ENCODE data around the gene TRIM29. TPM values are rescaled to one million over a fixed set of nuclear protein-coding genes. Genes with fewer than 3 reads are reported as not detected.

Gene TRIM29
- total RNA-seq, 1 donor from 2014 or later = 56.7 TPM

DNA sequence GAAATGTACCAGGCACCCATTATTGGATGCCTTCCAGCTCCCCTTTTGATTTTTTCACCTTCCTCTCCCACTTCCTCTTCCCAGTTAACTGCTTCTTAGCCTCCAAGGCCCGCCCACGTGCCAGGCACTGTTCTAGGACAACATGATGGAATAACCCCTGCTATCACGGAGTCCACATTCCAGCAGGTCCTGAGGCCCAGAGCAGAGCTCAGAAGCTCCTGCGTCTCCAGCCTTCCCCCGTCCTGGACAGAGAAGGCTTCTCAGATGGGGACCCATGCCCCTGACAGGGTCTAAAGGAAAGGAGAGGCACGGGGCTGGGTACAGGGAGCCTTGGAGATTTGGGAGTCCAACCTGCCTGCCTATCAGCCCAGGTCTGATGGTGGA is 29.1 kb downstream of the TRIM29 start:
- Mint-ChIP-seq H3K4me1 (ENCODE audit: unreplicated experiment) (no peaks in the 10 kb centered on the region), H3K4me3 (no peak overlapping the region), H3K27ac (peak overlapping the region; percentile 73), H3K9me3 (no peaks in the 10 kb centered on the region), H3K27me3 (peaks cover 30% of the 10 kb centered on the region), H3K36me3 (no peaks in the 10 kb centered on the region)
- TF ChIP-seq, protein P1, sequence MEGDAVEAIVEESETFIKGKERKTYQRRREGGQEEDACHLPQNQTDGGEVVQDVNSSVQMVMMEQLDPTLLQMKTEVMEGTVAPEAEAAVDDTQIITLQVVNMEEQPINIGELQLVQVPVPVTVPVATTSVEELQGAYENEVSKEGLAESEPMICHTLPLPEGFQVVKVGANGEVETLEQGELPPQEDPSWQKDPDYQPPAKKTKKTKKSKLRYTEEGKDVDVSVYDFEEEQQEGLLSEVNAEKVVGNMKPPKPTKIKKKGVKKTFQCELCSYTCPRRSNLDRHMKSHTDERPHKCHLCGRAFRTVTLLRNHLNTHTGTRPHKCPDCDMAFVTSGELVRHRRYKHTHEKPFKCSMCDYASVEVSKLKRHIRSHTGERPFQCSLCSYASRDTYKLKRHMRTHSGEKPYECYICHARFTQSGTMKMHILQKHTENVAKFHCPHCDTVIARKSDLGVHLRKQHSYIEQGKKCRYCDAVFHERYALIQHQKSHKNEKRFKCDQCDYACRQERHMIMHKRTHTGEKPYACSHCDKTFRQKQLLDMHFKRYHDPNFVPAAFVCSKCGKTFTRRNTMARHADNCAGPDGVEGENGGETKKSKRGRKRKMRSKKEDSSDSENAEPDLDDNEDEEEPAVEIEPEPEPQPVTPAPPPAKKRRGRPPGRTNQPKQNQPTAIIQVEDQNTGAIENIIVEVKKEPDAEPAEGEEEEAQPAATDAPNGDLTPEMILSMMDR (conservative IDR thresholded peaks at IDR 0.05) = no peak
- DNase-seq (ENCODE audit: extremely low spot score, unreplicated experiment) = no peak

DNA sequence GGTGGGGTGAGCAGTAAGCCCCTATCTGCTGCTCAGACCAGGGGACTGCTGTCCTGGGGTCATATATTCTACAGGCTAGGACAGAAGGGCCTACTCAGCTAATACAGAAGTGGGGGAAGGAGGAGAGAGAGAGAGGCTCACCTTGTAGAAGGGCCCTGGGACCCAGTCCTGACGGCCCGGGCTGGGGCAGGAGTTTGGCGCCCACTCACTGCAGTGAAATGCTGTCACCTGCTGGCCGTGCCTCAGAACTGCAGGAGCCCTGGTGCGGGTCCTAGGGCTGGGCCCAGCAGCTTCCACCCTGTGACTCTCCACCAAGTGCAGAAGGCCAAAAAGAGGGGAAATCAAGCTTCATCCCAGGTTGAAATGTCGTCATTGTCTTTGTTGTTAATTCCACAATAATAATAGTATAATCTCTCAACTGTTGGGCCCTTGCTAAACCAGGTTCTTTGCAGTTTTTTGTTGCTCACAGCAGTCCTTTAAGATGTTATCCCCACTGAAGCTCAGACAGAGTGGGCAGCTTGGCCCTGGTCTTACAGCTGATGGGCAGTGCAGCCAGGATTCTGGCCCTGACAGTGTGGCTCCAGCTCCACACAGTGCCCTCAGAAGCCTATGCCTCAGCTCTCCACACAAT is 29.6 kb downstream of the TRIM29 start:
- TF ChIP-seq, protein P1 (conservative IDR thresholded peaks at IDR 0.05) = peak; percentile 99
- Mint-ChIP-seq H3K4me1 (ENCODE audit: unreplicated experiment) (no peaks in the 10 kb centered on the region), H3K27me3 (peaks cover 30% of the 10 kb centered on the region), H3K9me3 (no peaks in the 10 kb centered on the region), H3K27ac (peak overlapping the region; percentile 73), H3K36me3 (no peaks in the 10 kb centered on the region), H3K4me3 (no peak overlapping the region)
- peak; percentile 83 for DNase-seq (ENCODE audit: extremely low spot score, unreplicated experiment)

DNA sequence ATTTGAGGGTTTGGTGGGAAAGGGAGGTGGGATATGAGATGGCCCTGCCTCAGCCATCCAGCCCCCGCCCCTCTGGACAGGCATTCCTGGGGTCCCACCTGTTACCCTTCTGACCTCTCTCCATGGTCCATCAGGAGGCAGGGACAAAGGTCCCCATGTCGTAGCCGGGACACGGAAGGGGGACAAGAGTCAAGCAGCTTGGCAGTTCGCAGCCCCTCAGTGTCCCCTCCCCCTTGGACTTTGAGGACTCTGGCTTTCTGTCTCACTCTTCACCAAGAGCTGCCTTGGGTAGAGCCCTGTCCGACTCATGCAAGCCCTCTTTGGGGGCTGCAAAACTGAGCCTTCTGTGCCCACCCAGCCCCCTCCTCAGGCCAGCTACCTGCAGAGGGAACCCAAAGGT is 30.2 kb downstream of the TRIM29 start:
- TF ChIP-seq, protein P1 (conservative IDR thresholded peaks at IDR 0.05) = no peak
- no peaks in the 10 kb centered on the region for H3K4me1 Mint-ChIP-seq (ENCODE audit: unreplicated experiment)
- H3K27me3 Mint-ChIP-seq = peaks cover 30% of the 10 kb centered on the region
- H3K36me3 Mint-ChIP-seq = no peaks in the 10 kb centered on the region
- H3K27ac Mint-ChIP-seq = no peak overlapping the region
- H3K4me3 Mint-ChIP-seq = no peak overlapping the region
- no peaks in the 10 kb centered on the region for H3K9me3 Mint-ChIP-seq
- no peak for DNase-seq (ENCODE audit: extremely low spot score, unreplicated experiment)

DNA sequence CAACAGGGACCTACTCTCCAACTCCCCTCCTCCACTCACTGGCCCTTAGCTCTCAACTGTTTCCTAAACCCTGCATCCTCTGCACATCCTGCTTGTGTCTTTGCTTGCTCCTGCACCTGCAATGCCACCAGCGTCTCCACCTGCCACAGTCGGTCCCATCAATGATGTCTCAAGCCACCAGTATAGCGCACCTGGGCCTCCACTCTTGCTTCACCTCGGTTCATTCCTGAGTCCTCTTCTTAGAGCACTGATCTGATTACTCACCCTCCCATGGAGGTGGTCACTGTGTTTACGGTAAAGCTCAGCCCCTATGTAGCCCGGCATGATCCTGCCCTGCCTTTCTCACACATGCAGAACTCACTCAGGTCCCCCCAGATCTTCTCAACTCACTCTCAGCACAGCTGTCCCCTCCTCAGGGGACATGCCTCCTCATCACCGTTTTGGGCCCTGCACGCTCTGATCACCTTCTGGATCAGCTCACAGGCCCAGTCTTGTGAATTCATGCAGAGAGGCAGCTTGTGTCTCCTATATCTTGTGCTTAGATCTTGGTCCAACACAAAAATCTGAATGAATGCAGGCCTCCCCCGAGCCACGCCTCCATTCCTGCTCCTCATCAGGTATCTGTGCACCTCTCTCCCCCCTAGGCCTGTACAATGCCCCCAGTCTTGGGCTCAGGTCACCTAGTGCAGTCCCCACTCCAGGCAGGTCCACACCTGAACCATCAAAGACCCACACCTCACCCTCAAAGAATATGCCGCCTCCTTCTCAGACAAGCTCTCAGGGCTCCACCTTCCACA is 31.4 kb downstream of the TRIM29 start:
- Mint-ChIP-seq H3K27me3 (peaks cover 24% of the 10 kb centered on the region), H3K4me3 (no peak overlapping the region), H3K4me1 (ENCODE audit: unreplicated experiment) (no peaks in the 10 kb centered on the region)

DNA sequence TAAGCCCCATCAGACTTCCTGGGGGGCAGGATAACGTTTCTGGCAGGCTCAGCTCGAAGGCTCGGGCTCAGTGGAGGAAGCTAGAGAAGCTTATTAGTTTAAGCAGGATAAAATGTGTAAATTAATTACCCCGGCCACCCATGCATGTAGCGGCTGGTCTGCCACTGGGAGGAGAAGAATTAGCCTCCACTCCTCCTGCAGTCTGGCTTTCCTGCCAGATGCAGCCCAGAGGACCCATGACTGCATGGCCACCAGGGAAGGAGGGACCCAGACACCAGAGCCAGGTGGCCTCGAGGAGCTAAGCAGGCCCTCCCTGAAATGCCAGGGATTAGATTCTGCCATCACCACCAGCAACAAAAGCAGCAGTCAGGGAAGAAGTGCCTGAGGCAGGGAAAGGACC is 32.3 kb downstream of the TRIM29 start:
- H3K27me3 Mint-ChIP-seq = peaks cover 23% of the 10 kb centered on the region
- H3K36me3 Mint-ChIP-seq = no peaks in the 10 kb centered on the region
- TF ChIP-seq, protein P1 (conservative IDR thresholded peaks at IDR 0.05) = no peak

More for the DNA sequence above, 31.4 kb downstream of the TRIM29 start:
- Mint-ChIP-seq H3K27ac (no peak overlapping the region), H3K36me3 (no peaks in the 10 kb centered on the region), H3K9me3 (no peaks in the 10 kb centered on the region)
- no peak for DNase-seq (ENCODE audit: extremely low spot score, unreplicated experiment)
- TF ChIP-seq, protein P1 (conservative IDR thresholded peaks at IDR 0.05) = no peak

More for the DNA sequence above, 32.3 kb downstream of the TRIM29 start:
- DNase-seq (ENCODE audit: extremely low spot score, unreplicated experiment) = no peak
- H3K9me3 Mint-ChIP-seq = no peaks in the 10 kb centered on the region
- no peaks in the 10 kb centered on the region for H3K4me1 Mint-ChIP-seq (ENCODE audit: unreplicated experiment)
- no peak overlapping the region for H3K27ac Mint-ChIP-seq
- no peak overlapping the region for H3K4me3 Mint-ChIP-seq

Data from type B pancreatic cell (in vitro differentiated cells).